K562 (cell line): ENCODE measurements around the gene RRAD. TPM values are rescaled to one million over a fixed set of nuclear protein-coding genes. Genes with fewer than 3 reads are reported as not detected.

ENCODE experiments used
- CAMTA2 ChIP-seq: fragments of 250-450 bp; sonication (Bioruptor Pico); conservative IDR thresholded peaks from 2 replicates; pipeline ENCODE4 v1.5.1; 2022
- CEBPZ ChIP-seq: fragments of 150-350 bp; IDR thresholded peaks from 2 replicates; pipeline ENCODE4 v1.6.1; 2014; ENCODE audit warnings: low read depth, mild to moderate bottlenecking, low read length, borderline replicate concordance
- ETS2 ChIP-seq: IDR thresholded peaks from 2 replicates; pipeline ENCODE4 v1.6.1; 2016; ENCODE audit warnings: borderline replicate concordance, missing genetic modification characterization, mild to moderate bottlenecking, moderate library complexity, missing compliant biosample characterization; ENCODE audit not compliant: poor library complexity, severe bottlenecking
- GABPB2 ChIP-seq: fragments of 250-450 bp; sonication (Bioruptor Pico); conservative IDR thresholded peaks from 2 replicates; pipeline ENCODE4 v1.5.1; 2021; ENCODE audit warnings: mild to moderate bottlenecking
- ILF3 ChIP-seq: fragments of 450-650 bp; IDR thresholded peaks from 2 replicates; pipeline ENCODE4 v1.6.1; 2018; ENCODE audit warnings: antibody characterized with exemption, mild to moderate bottlenecking, moderate library complexity, borderline replicate concordance
- PBX2 ChIP-seq, 2 experiments: IDR thresholded peaks in 1 of 2; conservative IDR thresholded peaks in 1 of 2; 2 replicates each; pipeline ENCODE4 v1.6.1; 2016; ENCODE audit warnings: low read depth in 2 of 2, mild to moderate bottlenecking in 1 of 2, missing compliant biosample characterization in 1 of 2, missing genetic modification characterization in 1 of 2, moderate library complexity in 1 of 2
- THRB ChIP-seq: fragments of 450-650 bp; formaldehyde crosslinking; conservative IDR thresholded peaks from 2 replicates; pipeline ENCODE4 v1.4.0; 2022; ENCODE audit warnings: mild to moderate bottlenecking, missing genetic modification characterization
- TRIM28 ChIP-seq: fragments of 450-650 bp; IDR thresholded peaks from 2 replicates; pipeline ENCODE4 v1.6.1; 2017
- polyA plus RNA-seq, 8 experiments: library from polyadenylated mRNA; depleted of rRNA in 4 of 8; stranded (reverse) in 5 of 8; unstranded in 3 of 8; fragments of >200 nt; fragmentation: Nextera tagmentation in 2 of 8; fragmentation: Illumina TruSeq in 1 of 8; extraction: Ambion mirVana in 2 of 8; extraction: Trizol in 1 of 8; gene quantifications; 2 replicates each; pipeline versions ENCODE4 v1.2.1 to v1.2.3, GENCODE V29; 2011 to 2014; ENCODE audit warnings: inconsistent platforms in 1 of 8, missing spikeins in 1 of 8
- total RNA-seq, 7 experiments: library from RNA; depleted of rRNA in 6 of 7; stranded (reverse); fragments of >200 nt in 6 of 7; fragmentation: Illumina TruSeq in 2 of 7; extraction: Trizol in 2 of 7; gene quantifications; 2 replicates each; pipeline versions ENCODE4 v1.2.1 to v1.2.3, GENCODE V29; 2011 to 2021; ENCODE audit warnings: low replicate concordance in 1 of 7
- TF ChIP-seq, protein P1 (sequence below): fragments of 450-650 bp; IDR thresholded peaks from 2 replicates; pipeline ENCODE4 v1.6.1; 2016; ENCODE audit warnings: borderline replicate concordance
- TF ChIP-seq, protein P2 (sequence below): fragments of 250-450 bp; sonication (Bioruptor Pico); IDR thresholded peaks from 2 replicates; pipeline ENCODE4 v1.4.0; 2020; ENCODE audit warnings: mild to moderate bottlenecking, moderate library complexity, borderline replicate concordance
- TF ChIP-seq, protein P3 (sequence below): sonication (generic); formaldehyde crosslinking; IDR thresholded peaks from 2 replicates; pipeline ENCODE4 v1.8.1; 2023; ENCODE audit warnings: mild to moderate bottlenecking, missing genetic modification reagents

RRAD gene
- total and polyA plus RNA-seq, 9 of the 15 experiments (the other 6 are each of a cell fraction or from before 2014, with no cell fraction given): 0.09 to 0.20 (median 0.13) TPM; not detected in 5

- TF ChIP-seq PBX2 (CRISPR knock-in tag; IDR thresholded peaks at IDR 0.05; ENCODE audit: low read depth) (no peak), PBX2 (tag; conservative IDR thresholded peaks at IDR 0.05; ENCODE audit: low read depth) (no peak), TRIM28 (no peak), CEBPZ (no peak), THRB (CRISPR knock-in tag) (no peak), ILF3 (no peak), CAMTA2 (CRISPR knock-in tag) (no peak), ETS2 (no peak), GABPB2 (CRISPR knock-in tag) (no peak)
- TF ChIP-seq, protein P1, sequence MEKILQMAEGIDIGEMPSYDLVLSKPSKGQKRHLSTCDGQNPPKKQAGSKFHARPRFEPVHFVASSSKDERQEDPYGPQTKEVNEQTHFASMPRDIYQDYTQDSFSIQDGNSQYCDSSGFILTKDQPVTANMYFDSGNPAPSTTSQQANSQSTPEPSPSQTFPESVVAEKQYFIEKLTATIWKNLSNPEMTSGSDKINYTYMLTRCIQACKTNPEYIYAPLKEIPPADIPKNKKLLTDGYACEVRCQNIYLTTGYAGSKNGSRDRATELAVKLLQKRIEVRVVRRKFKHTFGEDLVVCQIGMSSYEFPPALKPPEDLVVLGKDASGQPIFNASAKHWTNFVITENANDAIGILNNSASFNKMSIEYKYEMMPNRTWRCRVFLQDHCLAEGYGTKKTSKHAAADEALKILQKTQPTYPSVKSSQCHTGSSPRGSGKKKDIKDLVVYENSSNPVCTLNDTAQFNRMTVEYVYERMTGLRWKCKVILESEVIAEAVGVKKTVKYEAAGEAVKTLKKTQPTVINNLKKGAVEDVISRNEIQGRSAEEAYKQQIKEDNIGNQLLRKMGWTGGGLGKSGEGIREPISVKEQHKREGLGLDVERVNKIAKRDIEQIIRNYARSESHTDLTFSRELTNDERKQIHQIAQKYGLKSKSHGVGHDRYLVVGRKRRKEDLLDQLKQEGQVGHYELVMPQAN: no peak
- TF ChIP-seq, protein P2, sequence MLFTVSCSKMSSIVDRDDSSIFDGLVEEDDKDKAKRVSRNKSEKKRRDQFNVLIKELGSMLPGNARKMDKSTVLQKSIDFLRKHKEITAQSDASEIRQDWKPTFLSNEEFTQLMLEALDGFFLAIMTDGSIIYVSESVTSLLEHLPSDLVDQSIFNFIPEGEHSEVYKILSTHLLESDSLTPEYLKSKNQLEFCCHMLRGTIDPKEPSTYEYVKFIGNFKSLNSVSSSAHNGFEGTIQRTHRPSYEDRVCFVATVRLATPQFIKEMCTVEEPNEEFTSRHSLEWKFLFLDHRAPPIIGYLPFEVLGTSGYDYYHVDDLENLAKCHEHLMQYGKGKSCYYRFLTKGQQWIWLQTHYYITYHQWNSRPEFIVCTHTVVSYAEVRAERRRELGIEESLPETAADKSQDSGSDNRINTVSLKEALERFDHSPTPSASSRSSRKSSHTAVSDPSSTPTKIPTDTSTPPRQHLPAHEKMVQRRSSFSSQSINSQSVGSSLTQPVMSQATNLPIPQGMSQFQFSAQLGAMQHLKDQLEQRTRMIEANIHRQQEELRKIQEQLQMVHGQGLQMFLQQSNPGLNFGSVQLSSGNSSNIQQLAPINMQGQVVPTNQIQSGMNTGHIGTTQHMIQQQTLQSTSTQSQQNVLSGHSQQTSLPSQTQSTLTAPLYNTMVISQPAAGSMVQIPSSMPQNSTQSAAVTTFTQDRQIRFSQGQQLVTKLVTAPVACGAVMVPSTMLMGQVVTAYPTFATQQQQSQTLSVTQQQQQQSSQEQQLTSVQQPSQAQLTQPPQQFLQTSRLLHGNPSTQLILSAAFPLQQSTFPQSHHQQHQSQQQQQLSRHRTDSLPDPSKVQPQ (CRISPR knock-in tag): no peak
- TF ChIP-seq, protein P3, sequence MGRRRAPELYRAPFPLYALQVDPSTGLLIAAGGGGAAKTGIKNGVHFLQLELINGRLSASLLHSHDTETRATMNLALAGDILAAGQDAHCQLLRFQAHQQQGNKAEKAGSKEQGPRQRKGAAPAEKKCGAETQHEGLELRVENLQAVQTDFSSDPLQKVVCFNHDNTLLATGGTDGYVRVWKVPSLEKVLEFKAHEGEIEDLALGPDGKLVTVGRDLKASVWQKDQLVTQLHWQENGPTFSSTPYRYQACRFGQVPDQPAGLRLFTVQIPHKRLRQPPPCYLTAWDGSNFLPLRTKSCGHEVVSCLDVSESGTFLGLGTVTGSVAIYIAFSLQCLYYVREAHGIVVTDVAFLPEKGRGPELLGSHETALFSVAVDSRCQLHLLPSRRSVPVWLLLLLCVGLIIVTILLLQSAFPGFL: no peak
These were observed 35.9 kb upstream of the RRAD start, which contains the start of gene CES3 (continued) for GRCh38 chr16:66961065-66961744.
